ENCODE measurements around the gene CKMT2.

Gene CKMT2

DNA sequence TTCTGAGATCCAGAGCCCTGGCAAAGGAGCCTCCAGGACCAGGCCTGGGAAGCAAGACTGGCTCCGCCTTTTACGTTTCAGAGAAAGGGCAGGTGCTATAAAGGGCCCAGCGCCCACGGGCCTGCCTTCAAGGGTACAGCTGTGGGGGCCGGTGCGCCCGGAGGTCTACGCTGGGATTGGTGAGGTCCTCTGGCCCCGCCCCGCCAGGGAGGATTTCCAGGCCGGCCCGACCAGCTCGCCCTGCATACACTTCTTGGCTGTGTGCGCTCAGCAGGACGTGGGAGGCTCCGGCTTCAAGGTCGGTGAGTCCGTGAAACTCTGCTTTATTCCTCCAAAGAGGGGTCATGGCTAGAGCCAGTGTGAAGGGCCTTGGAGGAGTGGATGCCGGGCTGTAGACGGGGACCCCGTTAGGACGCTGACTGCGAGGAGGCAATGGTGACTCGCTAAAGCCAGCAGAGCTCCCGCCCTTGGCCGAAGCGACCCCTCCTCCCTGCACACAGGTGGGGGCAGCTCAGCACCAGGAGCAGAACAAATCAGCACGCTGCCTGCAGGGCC lies at the start of gene CKMT2:
Gene CKMT2 (plus strand): TSS at position 243 of the 555 bp plus-strand sequence. CDS start 17,811 bp downstream, outside the sequence.
- Histone ChIP-seq H3K9me3 (ENCODE audit: control insufficient read depth in 1 of 2, low read length in 2 of 2) (no peaks in the 10 kb centered on the region), H3K27me3 (ENCODE audit: low read depth, low read length) (no peaks in the 10 kb centered on the region), H3K4me1 (ENCODE audit: control insufficient read depth in 1 of 2, insufficient read depth in 2 of 2, low read length in 2 of 2) (peaks cover 0 to 27% of the 10 kb centered on the region in 2 donors), H3K27ac (ENCODE audit: low read length) (no peak within 1 kb of the TSS), H3K4me3 (ENCODE audit: low read depth in 1 of 2, low read length in 2 of 2) (peak within 1 kb of the TSS; percentile 49 to 59), H3K36me3 (ENCODE audit: control insufficient read depth in 1 of 2, insufficient read depth in 2 of 2, low read length in 2 of 2) (no peaks in the 10 kb centered on the region)

DNA sequence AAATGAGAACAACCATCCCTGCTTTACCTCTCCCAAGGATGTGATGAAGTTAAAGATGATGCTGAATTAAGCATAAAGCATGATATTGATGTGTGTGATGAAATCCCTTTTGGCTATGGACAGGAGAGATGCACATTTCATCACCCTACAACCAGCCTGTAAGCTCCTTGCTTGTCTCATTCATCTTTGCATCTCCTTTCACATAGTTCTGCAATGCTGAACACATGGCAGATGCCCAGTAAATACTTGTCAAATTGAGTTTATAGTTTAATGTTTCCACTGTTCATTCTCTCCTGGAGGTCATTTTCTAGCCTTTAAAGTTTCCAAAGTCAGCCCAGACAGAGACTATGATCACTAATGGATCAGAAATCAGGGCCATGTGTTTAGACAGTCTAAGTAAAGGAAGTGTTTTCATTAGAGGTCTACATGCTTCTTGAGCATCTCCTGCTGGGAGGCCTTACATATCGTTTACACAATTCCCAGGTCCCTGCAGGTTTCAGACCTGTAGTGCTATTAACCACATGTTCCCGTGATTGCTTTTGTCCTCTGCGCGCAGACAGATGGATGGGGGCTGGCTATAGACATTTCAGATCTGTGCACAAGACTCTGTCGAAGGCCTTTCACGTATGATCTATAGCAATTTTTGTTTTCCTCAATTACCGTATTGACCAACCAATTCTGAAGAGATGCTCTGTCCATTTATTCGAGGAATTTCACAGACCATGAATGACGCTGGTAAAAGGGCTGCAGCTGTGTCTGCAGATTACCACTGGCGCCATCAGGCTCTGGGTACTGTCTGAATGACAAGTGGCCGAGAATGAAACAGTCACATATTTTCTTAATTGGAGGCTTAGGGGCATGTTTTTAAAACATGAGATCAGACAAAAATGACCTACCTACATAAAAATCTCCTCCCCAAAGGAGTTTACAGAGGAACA lies 49.0 kb upstream of the CKMT2 start:
- H3K27me3 ChIP-seq (ENCODE audit: low read depth, low read length) = no peaks in the 10 kb centered on the region
- H3K36me3 ChIP-seq (ENCODE audit: control insufficient read depth in 1 of 2, insufficient read depth in 2 of 2, low read length in 2 of 2) = no peaks in the 10 kb centered on the region
- H3K9me3 ChIP-seq (ENCODE audit: control insufficient read depth in 1 of 2, low read length in 2 of 2) = no peaks in the 10 kb centered on the region
- H3K27ac ChIP-seq (ENCODE audit: low read length) = no peak overlapping the region
- no peaks in the 10 kb centered on the region for H3K4me1 ChIP-seq (ENCODE audit: control insufficient read depth in 1 of 2, insufficient read depth in 2 of 2, low read length in 2 of 2)
- no peak overlapping the region for H3K4me3 ChIP-seq (ENCODE audit: low read depth in 1 of 2, low read length in 2 of 2)

DNA sequence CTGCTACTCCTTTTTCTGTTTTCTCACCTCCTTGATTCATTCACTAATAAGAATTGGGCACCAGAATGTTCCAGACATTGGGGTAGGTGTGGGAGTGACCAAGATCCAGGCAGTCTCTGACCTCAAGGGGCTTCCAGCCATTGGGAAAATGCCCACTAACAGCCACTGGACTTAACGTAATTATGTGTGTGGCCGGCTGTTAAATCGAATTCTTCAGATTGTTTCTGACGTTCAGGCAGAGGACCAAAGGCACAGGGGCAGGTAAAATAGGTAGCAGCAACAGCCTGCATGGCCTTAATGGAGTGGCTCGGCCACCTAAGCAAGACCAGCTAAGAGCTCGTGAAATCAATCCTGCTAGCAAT lies 48.4 kb upstream of the CKMT2 start:
- Histone ChIP-seq H3K4me1 (ENCODE audit: control insufficient read depth in 1 of 2, insufficient read depth in 2 of 2, low read length in 2 of 2) (no peaks in the 10 kb centered on the region), H3K27ac (ENCODE audit: low read length) (no peak overlapping the region), H3K9me3 (ENCODE audit: control insufficient read depth in 1 of 2, low read length in 2 of 2) (no peaks in the 10 kb centered on the region), H3K36me3 (ENCODE audit: control insufficient read depth in 1 of 2, insufficient read depth in 2 of 2, low read length in 2 of 2) (no peaks in the 10 kb centered on the region), H3K27me3 (ENCODE audit: low read depth, low read length) (no peaks in the 10 kb centered on the region), H3K4me3 (ENCODE audit: low read depth in 1 of 2, low read length in 2 of 2) (no peak overlapping the region)

DNA sequence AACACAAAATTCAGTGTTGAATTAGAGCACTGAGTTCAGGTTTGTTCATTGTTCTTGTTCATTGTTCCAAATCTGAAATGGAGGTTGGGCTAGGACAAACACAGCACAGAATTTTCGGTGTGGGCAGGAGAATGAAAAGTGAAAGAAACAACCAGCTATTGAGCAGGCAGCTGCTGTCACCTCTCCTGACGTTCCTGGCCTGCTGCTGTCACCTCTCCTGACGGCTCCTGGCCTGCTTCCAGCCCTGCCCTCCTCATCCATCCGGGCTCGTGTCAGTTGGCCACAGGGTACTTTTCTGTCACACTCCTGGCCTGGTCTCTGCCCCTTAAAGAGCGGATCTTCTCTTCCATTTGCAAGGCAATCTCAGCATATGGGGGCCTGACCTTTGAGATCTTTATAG lies 45.2 kb upstream of the CKMT2 start:
- H3K36me3 ChIP-seq (ENCODE audit: control insufficient read depth in 1 of 2, insufficient read depth in 2 of 2, low read length in 2 of 2) = no peaks in the 10 kb centered on the region
- no peaks in the 10 kb centered on the region for H3K4me1 ChIP-seq (ENCODE audit: control insufficient read depth in 1 of 2, insufficient read depth in 2 of 2, low read length in 2 of 2)
- H3K27ac ChIP-seq (ENCODE audit: low read length) = no peak overlapping the region
- H3K27me3 ChIP-seq (ENCODE audit: low read depth, low read length) = no peaks in the 10 kb centered on the region
- H3K4me3 ChIP-seq (ENCODE audit: low read depth in 1 of 2, low read length in 2 of 2) = no peak overlapping the region
- H3K9me3 ChIP-seq (ENCODE audit: control insufficient read depth in 1 of 2, low read length in 2 of 2) = no peaks in the 10 kb centered on the region

DNA sequence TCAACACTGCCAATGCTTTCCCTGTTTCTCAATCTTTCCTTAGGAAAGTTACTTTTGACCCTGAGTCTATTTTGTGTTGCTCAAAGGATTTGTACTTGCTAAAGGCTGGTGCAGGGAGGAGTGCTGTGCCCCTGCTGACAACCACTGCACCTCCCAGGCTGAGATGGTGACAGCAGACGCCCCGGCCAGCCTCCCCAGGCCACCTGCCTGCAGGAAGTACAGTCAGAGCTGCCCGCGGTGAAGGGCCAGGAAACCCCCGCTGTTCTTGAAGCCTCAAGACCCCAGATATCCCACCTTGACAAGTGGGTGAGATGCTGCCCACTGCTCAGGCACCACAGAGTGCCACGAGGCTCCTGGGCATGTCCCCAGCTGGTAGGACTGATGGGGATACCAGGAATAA lies 44.2 kb upstream of the CKMT2 start:
- no peak overlapping the region for H3K4me3 ChIP-seq (ENCODE audit: low read depth in 1 of 2, low read length in 2 of 2)
- H3K36me3 ChIP-seq (ENCODE audit: control insufficient read depth in 1 of 2, insufficient read depth in 2 of 2, low read length in 2 of 2) = no peaks in the 10 kb centered on the region
- H3K27me3 ChIP-seq (ENCODE audit: low read depth, low read length) = no peaks in the 10 kb centered on the region
- H3K4me1 ChIP-seq (ENCODE audit: control insufficient read depth in 1 of 2, insufficient read depth in 2 of 2, low read length in 2 of 2) = no peaks in the 10 kb centered on the region
- no peak overlapping the region for H3K27ac ChIP-seq (ENCODE audit: low read length)
- H3K9me3 ChIP-seq (ENCODE audit: control insufficient read depth in 1 of 2, low read length in 2 of 2) = no peaks in the 10 kb centered on the region

DNA sequence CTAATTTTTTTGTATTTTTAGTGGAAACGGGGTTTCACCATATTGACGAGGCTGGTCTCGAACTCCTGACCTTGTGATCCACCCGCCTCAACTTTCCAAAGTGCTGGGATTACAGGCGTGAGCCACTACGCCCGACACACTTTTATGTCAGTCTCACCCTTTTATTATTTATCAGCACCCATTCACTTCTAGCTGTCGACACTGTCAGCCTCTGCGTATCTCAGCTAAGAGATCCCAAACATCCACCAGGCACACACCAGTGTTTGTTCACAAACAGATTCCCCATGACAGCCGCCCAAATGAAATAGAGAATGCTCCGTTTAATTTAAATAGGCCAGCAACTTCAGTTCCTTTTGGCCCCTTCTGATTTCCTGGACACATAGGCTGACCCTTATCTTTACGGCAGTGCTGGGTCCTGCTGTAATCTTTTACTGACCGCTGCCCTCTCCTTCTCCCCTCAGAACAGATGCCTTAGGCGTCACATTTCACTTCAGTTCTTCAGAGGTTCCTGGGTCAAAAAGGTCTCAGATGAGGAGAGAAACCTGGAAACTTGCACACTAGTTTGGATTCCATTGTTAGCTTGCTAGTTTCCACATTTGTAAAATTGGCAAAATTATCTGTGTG lies 43.1 kb upstream of the CKMT2 start:
- Histone ChIP-seq H3K9me3 (ENCODE audit: control insufficient read depth in 1 of 2, low read length in 2 of 2) (no peaks in the 10 kb centered on the region), H3K27ac (ENCODE audit: low read length) (no peak overlapping the region), H3K4me1 (ENCODE audit: control insufficient read depth in 1 of 2, insufficient read depth in 2 of 2, low read length in 2 of 2) (peaks cover 0 to 2% of the 10 kb centered on the region in 2 donors), H3K36me3 (ENCODE audit: control insufficient read depth in 1 of 2, insufficient read depth in 2 of 2, low read length in 2 of 2) (no peaks in the 10 kb centered on the region), H3K4me3 (ENCODE audit: low read depth in 1 of 2, low read length in 2 of 2) (no peak overlapping the region), H3K27me3 (ENCODE audit: low read depth, low read length) (no peaks in the 10 kb centered on the region)

DNA sequence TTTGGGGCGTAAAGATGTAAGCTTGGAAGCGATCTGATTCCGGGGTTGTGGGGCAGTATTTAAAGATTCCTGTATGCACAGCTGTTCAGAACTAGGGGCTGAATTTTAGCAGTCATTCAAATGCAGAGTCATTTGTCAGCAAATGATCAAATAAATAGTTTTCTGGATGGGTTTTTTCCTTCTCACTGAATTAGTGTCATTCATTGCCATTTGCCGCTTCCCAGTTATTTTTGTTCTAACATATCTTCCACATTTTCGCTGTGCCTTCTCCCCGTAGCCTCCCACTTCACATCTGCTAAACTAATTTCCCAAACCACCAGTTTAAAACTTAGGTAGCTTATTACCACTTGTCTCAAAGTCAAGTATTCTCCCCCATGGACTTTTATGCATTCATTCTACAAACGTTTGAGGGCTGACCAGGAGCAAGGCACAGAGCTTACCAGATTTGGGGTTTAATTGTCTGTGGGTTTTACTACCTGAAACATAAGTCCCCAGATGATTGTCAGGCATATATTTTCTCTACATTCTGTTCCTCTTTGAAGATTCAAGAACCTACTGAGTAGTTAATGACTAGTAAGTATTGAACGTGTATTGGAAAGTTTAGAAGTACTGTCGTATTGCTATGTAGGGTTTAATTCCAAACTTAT lies 41.3 kb upstream of the CKMT2 start:
- no peaks in the 10 kb centered on the region for H3K9me3 ChIP-seq (ENCODE audit: control insufficient read depth in 1 of 2, low read length in 2 of 2)
- H3K4me3 ChIP-seq (ENCODE audit: low read depth in 1 of 2, low read length in 2 of 2) = no peak overlapping the region
- no peak overlapping the region for H3K27ac ChIP-seq (ENCODE audit: low read length)
- peaks cover 0 to 6% of the 10 kb centered on the region in 2 donors for H3K4me1 ChIP-seq (ENCODE audit: control insufficient read depth in 1 of 2, insufficient read depth in 2 of 2, low read length in 2 of 2)
- no peaks in the 10 kb centered on the region for H3K27me3 ChIP-seq (ENCODE audit: low read depth, low read length)
- no peaks in the 10 kb centered on the region for H3K36me3 ChIP-seq (ENCODE audit: control insufficient read depth in 1 of 2, insufficient read depth in 2 of 2, low read length in 2 of 2)

DNA sequence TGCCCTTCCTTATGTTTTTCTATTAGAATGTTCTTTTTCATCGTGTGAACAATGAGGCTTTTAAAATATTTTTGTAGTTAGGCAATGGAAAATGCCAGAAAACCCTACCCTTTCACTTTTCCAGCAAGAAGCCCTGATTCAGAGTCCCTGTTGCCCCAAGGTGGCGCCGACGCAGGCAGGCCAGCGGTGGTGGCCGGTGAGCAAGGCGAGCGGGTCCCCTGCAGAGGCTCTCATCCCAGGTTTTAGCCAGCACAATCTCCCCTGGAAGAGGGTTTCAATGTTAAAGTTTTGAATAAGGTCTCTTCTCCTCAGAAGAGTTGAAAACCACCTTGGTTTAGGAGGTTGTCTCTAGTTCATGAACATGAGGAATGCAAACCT lies 40.8 kb upstream of the CKMT2 start:
- Histone ChIP-seq H3K27ac (ENCODE audit: low read length) (no peak overlapping the region), H3K4me1 (ENCODE audit: control insufficient read depth in 1 of 2, insufficient read depth in 2 of 2, low read length in 2 of 2) (peaks cover 0 to 6% of the 10 kb centered on the region in 2 donors), H3K4me3 (ENCODE audit: low read depth in 1 of 2, low read length in 2 of 2) (no peak overlapping the region), H3K36me3 (ENCODE audit: control insufficient read depth in 1 of 2, insufficient read depth in 2 of 2, low read length in 2 of 2) (no peaks in the 10 kb centered on the region), H3K27me3 (ENCODE audit: low read depth, low read length) (no peaks in the 10 kb centered on the region), H3K9me3 (ENCODE audit: control insufficient read depth in 1 of 2, low read length in 2 of 2) (no peaks in the 10 kb centered on the region)

DNA sequence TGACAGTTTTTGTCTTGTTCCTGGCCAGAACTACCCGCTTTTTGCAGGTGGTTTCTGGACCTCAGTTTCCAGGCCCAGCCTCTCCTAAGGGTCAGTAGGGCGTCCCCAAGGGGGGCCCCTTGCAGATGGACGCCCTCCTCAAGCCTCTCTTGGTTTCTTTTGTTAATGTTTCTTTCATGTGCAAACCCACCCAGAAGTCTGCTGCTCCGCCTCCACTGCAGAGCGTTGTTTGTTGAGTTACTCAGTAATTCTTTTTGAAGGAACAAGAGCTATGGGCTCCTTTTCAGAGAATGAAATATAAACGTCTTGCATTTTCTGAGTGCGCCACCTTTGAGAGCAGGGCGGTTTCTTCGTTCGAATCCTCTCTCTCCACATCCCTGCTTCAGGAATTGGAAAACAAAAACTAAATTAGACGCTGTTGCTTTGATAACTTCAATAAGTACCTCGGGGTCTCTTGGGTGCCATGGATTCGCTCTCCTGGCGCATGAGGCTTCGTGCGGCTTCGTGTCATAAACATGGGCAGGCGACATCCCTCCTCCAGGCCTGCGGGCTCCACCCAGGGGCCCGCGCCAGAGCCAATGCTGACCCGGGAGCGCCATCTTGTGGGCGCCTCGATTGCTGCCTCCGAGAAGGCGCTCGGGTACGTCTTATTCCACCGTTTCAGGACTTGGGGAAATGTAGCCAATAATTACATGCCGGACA lies 38.3 kb upstream of the CKMT2 start:
- Histone ChIP-seq H3K36me3 (ENCODE audit: control insufficient read depth in 1 of 2, insufficient read depth in 2 of 2, low read length in 2 of 2) (no peaks in the 10 kb centered on the region), H3K27ac (ENCODE audit: low read length) (no peak overlapping the region), H3K9me3 (ENCODE audit: control insufficient read depth in 1 of 2, low read length in 2 of 2) (no peaks in the 10 kb centered on the region), H3K27me3 (ENCODE audit: low read depth, low read length) (no peaks in the 10 kb centered on the region), H3K4me3 (ENCODE audit: low read depth in 1 of 2, low read length in 2 of 2) (no peak overlapping the region), H3K4me1 (ENCODE audit: control insufficient read depth in 1 of 2, insufficient read depth in 2 of 2, low read length in 2 of 2) (peaks cover 0 to 6% of the 10 kb centered on the region in 2 donors)

DNA sequence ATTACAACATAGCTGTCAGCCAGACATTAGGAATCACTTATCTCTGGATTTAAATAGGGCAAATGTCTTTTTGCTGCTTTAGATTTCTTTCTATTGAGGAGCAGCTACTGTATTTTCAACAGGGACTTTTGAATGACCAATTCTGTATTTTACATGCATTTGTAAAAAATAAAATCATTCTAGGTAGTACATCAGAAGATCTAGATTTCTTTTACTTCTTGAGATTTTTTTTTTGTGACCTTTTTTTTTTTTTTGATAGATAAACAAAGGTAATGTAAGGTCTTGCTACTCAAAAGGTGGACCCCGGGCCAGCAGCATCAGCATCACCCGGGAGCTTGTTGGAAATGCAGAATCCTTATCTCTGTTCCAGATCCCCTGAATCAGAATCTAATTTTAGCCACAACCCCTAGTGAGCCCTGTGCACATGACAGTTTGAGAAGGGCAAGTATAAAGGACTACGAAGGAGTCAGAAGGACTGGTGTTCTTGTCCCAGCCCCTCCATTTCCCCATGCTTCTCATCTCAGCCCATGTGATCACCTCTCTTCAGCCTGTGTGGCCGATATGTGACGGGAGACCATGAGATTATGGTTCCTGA lies 37.7 kb upstream of the CKMT2 start:
- Histone ChIP-seq H3K4me3 (ENCODE audit: low read depth in 1 of 2, low read length in 2 of 2) (no peak overlapping the region), H3K27ac (ENCODE audit: low read length) (no peak overlapping the region), H3K9me3 (ENCODE audit: control insufficient read depth in 1 of 2, low read length in 2 of 2) (no peaks in the 10 kb centered on the region), H3K4me1 (ENCODE audit: control insufficient read depth in 1 of 2, insufficient read depth in 2 of 2, low read length in 2 of 2) (peaks cover 0 to 6% of the 10 kb centered on the region in 2 donors), H3K27me3 (ENCODE audit: low read depth, low read length) (no peaks in the 10 kb centered on the region), H3K36me3 (ENCODE audit: control insufficient read depth in 1 of 2, insufficient read depth in 2 of 2, low read length in 2 of 2) (no peaks in the 10 kb centered on the region)

All from muscle layer of duodenum (tissue), 2 donors.